Subcutaneous adipose tissue (tissue), 4 donors: Measurements from ENCODE around the gene VPS11. TPM values are rescaled to one million over a fixed set of nuclear protein-coding genes. Genes with fewer than 3 reads are reported as not detected.

Source experiments
- total RNA-seq, 4 donors: library from RNA; depleted of rRNA; stranded (reverse); fragments of >200 nt; gene quantifications; one replicate each; pipeline ENCODE4 v1.1.0, GENCODE V29; 2016
- TF ChIP-seq, protein P1 (sequence below): fragments of 450-650 bp; IDR thresholded peaks from one replicate; pipeline ENCODE4 v1.5.1; 2016; ENCODE audit warnings: low read depth, mild to moderate bottlenecking, control low read depth, antibody characterized with exemption, moderate library complexity

VPS11 gene
- total RNA-seq, 4 donors from 2014 or later, result 34.8 to 43.4 (median 39.4) TPM

GRCh38 chr11:119029340-119030028 lies 38.1 kb upstream of the VPS11 start:
- TF ChIP-seq, protein P1, sequence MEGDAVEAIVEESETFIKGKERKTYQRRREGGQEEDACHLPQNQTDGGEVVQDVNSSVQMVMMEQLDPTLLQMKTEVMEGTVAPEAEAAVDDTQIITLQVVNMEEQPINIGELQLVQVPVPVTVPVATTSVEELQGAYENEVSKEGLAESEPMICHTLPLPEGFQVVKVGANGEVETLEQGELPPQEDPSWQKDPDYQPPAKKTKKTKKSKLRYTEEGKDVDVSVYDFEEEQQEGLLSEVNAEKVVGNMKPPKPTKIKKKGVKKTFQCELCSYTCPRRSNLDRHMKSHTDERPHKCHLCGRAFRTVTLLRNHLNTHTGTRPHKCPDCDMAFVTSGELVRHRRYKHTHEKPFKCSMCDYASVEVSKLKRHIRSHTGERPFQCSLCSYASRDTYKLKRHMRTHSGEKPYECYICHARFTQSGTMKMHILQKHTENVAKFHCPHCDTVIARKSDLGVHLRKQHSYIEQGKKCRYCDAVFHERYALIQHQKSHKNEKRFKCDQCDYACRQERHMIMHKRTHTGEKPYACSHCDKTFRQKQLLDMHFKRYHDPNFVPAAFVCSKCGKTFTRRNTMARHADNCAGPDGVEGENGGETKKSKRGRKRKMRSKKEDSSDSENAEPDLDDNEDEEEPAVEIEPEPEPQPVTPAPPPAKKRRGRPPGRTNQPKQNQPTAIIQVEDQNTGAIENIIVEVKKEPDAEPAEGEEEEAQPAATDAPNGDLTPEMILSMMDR, result no peak

GRCh38 chr11:119030029-119030328 lies 37.6 kb upstream of the VPS11 start:
- TF ChIP-seq, protein P1, result no peak

DNA sequence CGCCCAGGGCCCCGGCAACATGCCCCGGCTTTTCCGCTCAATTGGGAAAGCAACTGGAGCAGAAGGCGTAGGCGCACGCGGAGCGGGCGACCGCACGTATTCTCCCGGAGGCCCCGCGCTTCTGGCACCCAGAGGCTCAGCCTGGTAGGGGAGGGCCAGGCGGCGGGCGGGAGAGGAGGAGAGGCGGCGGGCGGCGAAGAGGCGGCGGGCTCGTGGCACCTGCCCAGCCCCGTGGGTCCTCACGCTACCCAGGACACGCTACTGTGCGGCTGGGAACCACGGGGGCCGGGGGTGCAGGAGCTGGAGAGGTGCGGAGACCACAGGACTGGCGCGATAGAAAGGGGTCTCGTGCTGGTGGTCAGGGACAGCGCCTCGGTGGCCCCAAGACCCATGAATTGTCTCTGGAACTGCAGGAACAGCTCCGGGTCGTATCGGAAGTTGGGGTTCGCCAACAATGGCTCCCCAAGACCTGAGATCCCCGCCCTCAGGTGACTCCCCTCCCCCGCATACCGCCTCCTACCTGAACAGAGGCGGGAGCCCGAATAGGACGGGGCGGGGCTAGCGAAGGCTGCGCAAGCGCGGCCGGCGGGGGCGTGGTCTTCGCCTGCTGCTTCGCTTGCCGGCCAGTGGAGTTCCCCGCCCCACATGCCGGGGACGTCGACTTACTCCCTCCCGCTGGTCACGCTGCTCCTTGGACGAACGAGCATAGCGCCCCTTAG lies 37.1 kb upstream of the VPS11 start, which contains the start of gene SLC37A4:
TSS of gene SLC37A4 (minus strand) at position 549 of the 719 bp plus-strand sequence.
- TF ChIP-seq, protein P1, result no peak

GRCh38 chr11:119031912-119032280 lies 35.7 kb upstream of the VPS11 start:
- TF ChIP-seq, protein P1, result no peak

GRCh38 chr11:119034813-119035212 lies 32.8 kb upstream of the VPS11 start:
- TF ChIP-seq, protein P1, result no peak

GRCh38 chr11:119038884-119039283 lies 28.7 kb upstream of the VPS11 start:
- TF ChIP-seq, protein P1, result no peak

DNA sequence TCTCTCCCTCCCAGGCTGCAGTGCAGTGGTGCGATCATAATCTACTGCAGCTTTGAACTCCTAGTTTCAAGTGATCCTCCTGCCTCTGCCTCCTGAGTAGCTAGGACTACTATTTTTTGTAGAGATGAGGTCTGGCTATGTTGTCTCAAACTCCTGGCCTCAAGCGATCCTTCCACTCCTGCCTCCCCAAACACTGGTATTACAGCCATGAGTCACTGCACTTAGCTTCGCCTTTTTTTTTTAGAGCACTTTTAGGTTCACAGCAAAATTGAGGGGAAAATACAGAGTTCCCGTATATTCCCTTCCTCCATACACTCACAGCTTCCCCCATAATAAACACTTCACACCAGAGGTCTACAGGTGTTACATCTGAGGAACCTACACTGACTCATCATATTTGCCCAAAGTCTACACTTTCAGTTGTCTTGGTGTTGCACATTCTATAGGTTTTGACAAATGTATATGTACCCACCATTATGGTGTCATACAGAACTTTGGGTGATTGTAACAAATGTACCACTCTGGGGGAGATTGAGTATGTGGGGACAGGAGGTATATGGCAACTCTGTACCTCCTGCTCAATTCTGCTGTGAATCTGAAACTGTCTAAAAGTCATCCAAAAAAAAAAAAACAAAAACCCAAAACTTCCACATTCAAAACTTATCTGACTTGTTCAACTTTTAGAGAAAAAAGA lies 25.6 kb upstream of the VPS11 start:
- TF ChIP-seq, protein P1, result no peak
